ENCODE results near the gene TEX12.
"Not testable (repeated sequence)": the region's sequence is repeated elsewhere in the genome, so short reads cannot be mapped to it uniquely, and the experiment has no call there.

TEX12 gene

GRCh38 chr11:112161012-112161411 is 6.2 kb upstream of the TEX12 start:
- no peak overlapping the region for H3K4me2 ChIP-seq (ENCODE audit: low read length)
- H3K9me3 ChIP-seq (ENCODE audit: insufficient read depth, low read length): no peaks in the 10 kb centered on the region
- TF ChIP-seq EZH2phosphoT487 (IDR thresholded peaks at IDR 0.05; ENCODE audit: low read depth): no peak
- no peak overlapping the region for H3K9ac ChIP-seq (ENCODE audit: low read length)
- H3K79me2 ChIP-seq (ENCODE audit: low read length): no peaks in the 10 kb centered on the region
- H3K27me3 ChIP-seq (ENCODE audit: low read depth, low read length): no peaks in the 10 kb centered on the region
- H4K20me1 ChIP-seq (ENCODE audit: insufficient read depth, low read length): no peaks in the 10 kb centered on the region
- no peaks in the 10 kb centered on the region for H3K36me3 ChIP-seq (replicated peaks; ENCODE audit: low read depth, low read length)
- H3K27ac ChIP-seq (ENCODE audit: low read length): no peak overlapping the region
- peaks cover 17% of the 10 kb centered on the region for H3K4me1 ChIP-seq (ENCODE audit: low read length)
- no peak overlapping the region for H2AFZ ChIP-seq (ENCODE audit: low read depth, low read length)
- H3K4me3 ChIP-seq (ENCODE audit: low read length): no peak overlapping the region

DNA sequence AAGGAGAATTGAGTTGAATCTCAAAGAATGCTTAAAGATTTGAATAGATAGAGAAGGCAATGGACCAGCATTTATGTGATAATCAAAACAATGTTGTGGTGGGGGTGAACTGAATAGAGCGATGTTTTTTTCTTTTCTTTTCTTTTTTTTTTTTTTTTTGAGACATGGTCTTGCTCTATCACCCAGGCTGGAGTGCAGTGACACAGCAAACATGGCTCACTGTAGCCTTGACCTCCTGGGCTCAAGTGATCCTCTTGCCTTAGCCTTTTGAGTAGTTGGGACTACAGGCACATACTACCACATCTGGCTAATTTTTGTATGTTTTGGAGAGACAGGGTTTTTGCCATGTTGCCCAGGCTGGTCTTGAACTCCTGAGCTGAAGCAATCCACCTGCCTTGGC is 5.0 kb upstream of the TEX12 start:
- not testable (repeated sequence) for H3K27me3 ChIP-seq (ENCODE audit: low read depth, low read length); H2AFZ ChIP-seq (ENCODE audit: low read depth, low read length); H3K79me2 ChIP-seq (ENCODE audit: low read length); H3K4me2 ChIP-seq (ENCODE audit: low read length); H3K9me3 ChIP-seq (ENCODE audit: insufficient read depth, low read length); H3K4me3 ChIP-seq (ENCODE audit: low read length); H3K36me3 ChIP-seq (replicated peaks; ENCODE audit: low read depth, low read length); H3K27ac ChIP-seq (ENCODE audit: low read length); H3K9ac ChIP-seq (ENCODE audit: low read length); H4K20me1 ChIP-seq (ENCODE audit: insufficient read depth, low read length)
- H3K4me1 ChIP-seq (ENCODE audit: low read length): peaks cover 17% of the 10 kb centered on the region

- no peak overlapping the region for H3K27ac ChIP-seq (ENCODE audit: low read length)
- TF ChIP-seq CTCF (IDR thresholded peaks at IDR 0.05; ENCODE audit: low read depth, low read length) (no peak), EZH2phosphoT487 (IDR thresholded peaks at IDR 0.05; ENCODE audit: low read depth) (no peak)
Measured at GRCh38 chr11:112162761-112163546, 4.2 kb upstream of the TEX12 start.

GRCh38 chr11:112163875-112164685 is 3.1 kb upstream of the TEX12 start, which contains the start of gene IL18:
Gene IL18, minus strand, starts transcription at chr11:112164094. Its CDS starts 9,041 bp downstream, at chr11:112155053.
- peak within 1 kb of the TSS; percentile 80 for H3K4me2 ChIP-seq (ENCODE audit: low read length)
- H3K36me3 ChIP-seq (replicated peaks; ENCODE audit: low read depth, low read length): no peaks in the 10 kb centered on the region
- H3K27me3 ChIP-seq (ENCODE audit: low read depth, low read length): peaks cover 7% of the 10 kb centered on the region; the same call in 1 of the 2 replicates
- H4K20me1 ChIP-seq (ENCODE audit: insufficient read depth, low read length): no peaks in the 10 kb centered on the region
- no peak within 1 kb of the TSS for H3K27ac ChIP-seq (ENCODE audit: low read length)
- H3K9me3 ChIP-seq (ENCODE audit: insufficient read depth, low read length): no peaks in the 10 kb centered on the region
- H3K79me2 ChIP-seq (ENCODE audit: low read length): no peaks in the 10 kb centered on the region
- no peak for TF ChIP-seq EZH2phosphoT487 (IDR thresholded peaks at IDR 0.05; ENCODE audit: low read depth)
- TF ChIP-seq CTCF (IDR thresholded peaks at IDR 0.05; ENCODE audit: low read depth, low read length): no peak
- H3K4me1 ChIP-seq (ENCODE audit: low read length): peaks cover 14% of the 10 kb centered on the region
- H3K4me3 ChIP-seq (ENCODE audit: low read length): peak within 1 kb of the TSS; percentile 75
- peak within 1 kb of the TSS; percentile 18; the same call in 1 of the 2 replicates for H3K9ac ChIP-seq (ENCODE audit: low read length)
- H2AFZ ChIP-seq (ENCODE audit: low read depth, low read length): peak within 1 kb of the TSS; percentile 74

More at GRCh38 chr11:112162761-112163546, 4.2 kb upstream of the TEX12 start:
- Histone ChIP-seq H3K4me3 (ENCODE audit: low read length) (no peak overlapping the region), H3K9me3 (ENCODE audit: insufficient read depth, low read length) (no peaks in the 10 kb centered on the region), H3K9ac (ENCODE audit: low read length) (no peak overlapping the region), H3K27me3 (ENCODE audit: low read depth, low read length) (peaks cover 4% of the 10 kb centered on the region; the same call in 1 of the 2 replicates), H3K79me2 (ENCODE audit: low read length) (no peaks in the 10 kb centered on the region), H4K20me1 (ENCODE audit: insufficient read depth, low read length) (no peaks in the 10 kb centered on the region), H3K36me3 (replicated peaks; ENCODE audit: low read depth, low read length) (no peaks in the 10 kb centered on the region), H3K4me1 (ENCODE audit: low read length) (peaks cover 17% of the 10 kb centered on the region), H3K4me2 (ENCODE audit: low read length) (peak overlapping the region; percentile 80), H2AFZ (ENCODE audit: low read depth, low read length) (no peak overlapping the region)
